Gastrocnemius medialis (tissue), 4 donors: ENCODE data around the gene KIF3C.

Experiments used
- POLR2A ChIP-seq, 2 donors: fragments of 450-650 bp; IDR thresholded peaks; one replicate each; pipeline ENCODE4 v1.6.1; 2017; ENCODE audit warnings: antibody characterized with exemption in 2 of 2, mild to moderate bottlenecking in 2 of 2, moderate library complexity in 2 of 2
- TF ChIP-seq, protein P1 (sequence below), 5 experiments: fragments of 450-650 bp in 3 of 5; fragments of 200-600 bp in 2 of 5; sonication (generic) in 2 of 5; IDR thresholded peaks in 4 of 5; conservative IDR thresholded peaks in 1 of 5; 1 replicate in 4 of 5; 2 replicates in 1 of 5; pipeline ENCODE4 v1.5.1; 2016 to 2019; ENCODE audit warnings: antibody characterized with exemption in 5 of 5, mild to moderate bottlenecking in 3 of 5, moderate library complexity in 3 of 5

DNA sequence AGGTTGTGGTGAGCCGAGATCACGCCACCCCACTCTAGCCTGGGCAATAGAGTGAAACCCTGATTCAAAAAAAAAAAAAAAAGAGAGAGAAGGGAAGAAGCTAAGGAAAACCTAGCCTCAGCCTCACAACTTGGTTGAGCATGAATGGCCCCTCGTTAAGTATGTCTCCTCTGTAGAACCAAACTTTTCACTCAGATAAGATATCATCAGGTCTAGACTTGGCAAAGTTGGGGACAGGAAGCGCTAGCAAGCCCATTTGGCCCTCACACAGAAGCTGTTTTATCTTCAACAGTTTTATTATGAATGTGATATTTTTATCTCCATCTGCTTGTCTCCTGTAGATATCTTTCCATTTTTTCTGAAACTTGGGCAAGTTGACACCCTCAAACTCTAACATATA, 100.5 kb downstream of the KIF3C start:
- no peak for TF ChIP-seq POLR2A (IDR thresholded peaks at IDR 0.05)
- TF ChIP-seq, protein P1, sequence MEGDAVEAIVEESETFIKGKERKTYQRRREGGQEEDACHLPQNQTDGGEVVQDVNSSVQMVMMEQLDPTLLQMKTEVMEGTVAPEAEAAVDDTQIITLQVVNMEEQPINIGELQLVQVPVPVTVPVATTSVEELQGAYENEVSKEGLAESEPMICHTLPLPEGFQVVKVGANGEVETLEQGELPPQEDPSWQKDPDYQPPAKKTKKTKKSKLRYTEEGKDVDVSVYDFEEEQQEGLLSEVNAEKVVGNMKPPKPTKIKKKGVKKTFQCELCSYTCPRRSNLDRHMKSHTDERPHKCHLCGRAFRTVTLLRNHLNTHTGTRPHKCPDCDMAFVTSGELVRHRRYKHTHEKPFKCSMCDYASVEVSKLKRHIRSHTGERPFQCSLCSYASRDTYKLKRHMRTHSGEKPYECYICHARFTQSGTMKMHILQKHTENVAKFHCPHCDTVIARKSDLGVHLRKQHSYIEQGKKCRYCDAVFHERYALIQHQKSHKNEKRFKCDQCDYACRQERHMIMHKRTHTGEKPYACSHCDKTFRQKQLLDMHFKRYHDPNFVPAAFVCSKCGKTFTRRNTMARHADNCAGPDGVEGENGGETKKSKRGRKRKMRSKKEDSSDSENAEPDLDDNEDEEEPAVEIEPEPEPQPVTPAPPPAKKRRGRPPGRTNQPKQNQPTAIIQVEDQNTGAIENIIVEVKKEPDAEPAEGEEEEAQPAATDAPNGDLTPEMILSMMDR (IDR thresholded peaks at IDR 0.05 in 4 of 5, conservative IDR thresholded peaks at IDR 0.05 in 1 of 5): no peak
